ENCODE results near the gene ULBP3. TPM values are rescaled to one million over a fixed set of nuclear protein-coding genes. Genes with fewer than 3 reads are reported as not detected.
"Not testable (repeated sequence)": the region's sequence is repeated elsewhere in the genome, so short reads cannot be mapped to it uniquely, and the experiment has no call there.

Gene ULBP3
- total and polyA plus RNA-seq, 9 of the 15 experiments (the other 6 are each of a cell fraction or from before 2014, with no cell fraction given), result 0.25 to 0.33 TPM; not detected in 7

DNA sequence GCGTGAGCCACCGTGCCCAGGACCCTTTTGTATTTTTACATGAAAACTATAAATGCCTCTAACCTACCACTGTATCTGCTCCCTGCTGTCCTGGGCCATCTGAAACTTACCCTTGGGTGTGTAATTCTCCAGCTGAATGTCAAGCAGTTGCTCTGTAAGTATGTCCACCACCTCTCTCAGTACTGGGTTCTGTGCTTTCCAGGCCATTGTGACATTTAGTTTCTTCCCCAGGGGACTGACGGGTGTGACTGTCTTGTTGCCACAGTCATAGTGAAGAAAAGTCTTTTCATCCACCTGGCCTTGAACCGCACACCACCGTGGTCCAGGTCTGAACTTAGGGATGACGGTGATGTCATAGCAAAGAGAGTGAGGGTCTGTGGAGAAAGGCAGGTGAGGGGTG, 47.1 kb downstream of the ULBP3 start:
- H3K9ac ChIP-seq (ENCODE audit: insufficient read depth in 1 of 2, low read depth in 2 of 2, low read length in 2 of 2); H3K9me3 ChIP-seq (replicated peaks; ENCODE audit: control insufficient read depth, insufficient read depth, low read depth, low read length); H3K4me2 ChIP-seq (ENCODE audit: insufficient read depth, low read length); FAIRE-seq; CTCF ChIA-PET (ENCODE audit: low intra/inter-chr PET ratio); H3K27ac ChIP-seq (ENCODE audit: extremely low read depth, low read depth, low read length); ATAC-seq; BruUV-seq (replicated peaks); intact Hi-C loops (cut with micrococcal nuclease); H3K4me1 ChIP-seq (replicated peaks in 1 of 2; ENCODE audit: control insufficient read depth in 2 of 2, insufficient read depth in 2 of 2, low read length in 2 of 2); in situ Hi-C loops (cut with MboI); POLR2A ChIA-PET; H4K20me1 ChIP-seq (replicated peaks; ENCODE audit: control insufficient read depth, insufficient read depth, low read length); DNase-seq (ENCODE audit: extremely low read depth in 1 of 4, low spot score in 3 of 4); H3K79me2 ChIP-seq (ENCODE audit: control insufficient read depth, insufficient read depth, low read length); H2AFZ ChIP-seq (ENCODE audit: low read depth, low read length); H3K9me1 ChIP-seq (ENCODE audit: control insufficient read depth, insufficient read depth, low read length); H3K4me3 ChIP-seq; H3K36me3 ChIP-seq (ENCODE audit: control insufficient read depth, insufficient read depth, low read length): not testable (repeated sequence)
- 16% methylated on average over 2 of the region's 6 CpGs for WGBS (ENCODE audit: insufficient coverage, low coverage, missing lambda C conversion rate)
- peaks cover 22 to 41% of the 10 kb centered on the region in 2 experiments for H3K27me3 ChIP-seq (ENCODE audit: control insufficient read depth in 2 of 2, insufficient read depth in 2 of 2, low read length in 2 of 2)

DNA sequence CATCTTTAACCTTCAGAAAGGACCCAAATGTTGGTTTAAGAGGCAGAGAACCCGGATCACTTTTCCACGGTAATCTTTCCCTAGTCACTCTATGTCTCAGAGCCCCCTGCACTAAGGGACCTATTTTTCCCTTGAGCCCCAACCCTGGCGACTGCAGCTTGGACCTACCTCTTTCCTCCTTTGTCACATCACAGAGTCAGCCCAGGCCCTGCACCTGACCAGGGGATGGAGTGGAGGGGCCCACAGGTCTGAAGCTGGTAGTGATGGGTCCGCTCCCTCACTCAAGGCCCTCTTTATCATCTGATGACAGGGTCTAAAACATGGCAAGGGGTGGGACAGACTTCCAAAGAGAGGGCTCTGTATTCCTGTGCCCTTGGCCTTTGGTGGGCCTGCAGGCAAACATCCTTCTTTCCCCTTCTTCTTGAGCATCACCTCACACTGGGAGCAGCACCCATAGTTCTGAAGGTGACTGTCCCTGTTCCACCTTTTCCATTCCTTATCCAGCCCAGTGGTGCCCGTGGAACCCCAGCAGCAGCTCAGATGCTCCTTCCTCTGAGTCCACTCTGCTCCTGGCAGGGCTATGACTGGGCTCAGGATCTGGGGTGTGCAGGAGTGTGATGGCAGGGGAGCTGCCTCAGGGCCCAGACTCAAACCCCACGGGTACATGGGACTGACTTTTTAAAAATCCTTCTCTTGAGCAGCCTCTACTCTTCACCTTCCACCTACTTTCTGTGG, 49.9 kb downstream of the ULBP3 start:
- DNase-seq (ENCODE audit: extremely low read depth in 1 of 4, low spot score in 3 of 4), result no peak
- no TSS peak for BruUV-seq (replicated peaks)
- H3K9me1 ChIP-seq (ENCODE audit: control insufficient read depth, insufficient read depth, low read length), result no peaks in the 10 kb centered on the region
- WGBS (ENCODE audit: insufficient coverage, low coverage, missing lambda C conversion rate), result 1% methylated on average over 6 of the region's 6 CpGs
- H3K36me3 ChIP-seq (ENCODE audit: control insufficient read depth, insufficient read depth, low read length), result no peaks in the 10 kb centered on the region
- no peaks in the 10 kb centered on the region for H3K9me3 ChIP-seq (replicated peaks; ENCODE audit: control insufficient read depth, insufficient read depth, low read depth, low read length)
- no peak overlapping the region for H2AFZ ChIP-seq (ENCODE audit: low read depth, low read length)
- no peak overlapping the region for H3K27ac ChIP-seq (ENCODE audit: extremely low read depth, low read depth, low read length)
- H3K79me2 ChIP-seq (ENCODE audit: control insufficient read depth, insufficient read depth, low read length), result no peaks in the 10 kb centered on the region
- peaks cover 3 to 13% of the 10 kb centered on the region in 2 experiments; a peak in 4 of 5 replicates for H3K27me3 ChIP-seq (ENCODE audit: control insufficient read depth in 2 of 2, insufficient read depth in 2 of 2, low read length in 2 of 2)
- intact Hi-C loops (cut with micrococcal nuclease) (loop anchor here (5.0 kb wide), 1 partner anchor 177 kb away; no protein-coding TSS in a partner anchor), in situ Hi-C loops (cut with MboI) (no loop called here)
- ATAC-seq, result no peak
- H3K4me1 ChIP-seq (replicated peaks in 1 of 2; ENCODE audit: control insufficient read depth in 2 of 2, insufficient read depth in 2 of 2, low read length in 2 of 2), result peaks cover 14 to 15% of the 10 kb centered on the region in 2 experiments; a peak in 4 of 5 replicates
- H3K9ac ChIP-seq (ENCODE audit: insufficient read depth in 1 of 2, low read depth in 2 of 2, low read length in 2 of 2), result no peak overlapping the region
- no peak for FAIRE-seq
- CTCF ChIA-PET (ENCODE audit: low intra/inter-chr PET ratio), result interaction anchor here (4.4 kb wide), 1 partner anchor 84 kb away, joined by 70 read pairs; no protein-coding TSS in a partner anchor
- no peak overlapping the region for H3K4me2 ChIP-seq (ENCODE audit: insufficient read depth, low read length)
- POLR2A ChIA-PET, result interaction anchor here (0.9 kb wide), 1 partner anchor 55 kb away, joined by 5 read pairs; the partner anchor contains the start of gene ULBP1
- no peaks in the 10 kb centered on the region for H4K20me1 ChIP-seq (replicated peaks; ENCODE audit: control insufficient read depth, insufficient read depth, low read length)
- no peak overlapping the region for H3K4me3 ChIP-seq
- TF ChIP-seq TBP (optimal IDR thresholded peaks at IDR 0.05; ENCODE audit: low read depth, low read length) (no peak), DNMT1 (IDR thresholded peaks at IDR 0.05) (no peak), BMI1 (IDR thresholded peaks at IDR 0.05; ENCODE audit: low read length) (no peak), SMARCA5 (IDR thresholded peaks at IDR 0.05) (no peak), ZNF174 (CRISPR knock-in tag; IDR thresholded peaks at IDR 0.05) (no peak), NR4A1 (CRISPR knock-in tag; IDR thresholded peaks at IDR 0.05) (no peak), NR4A1 (tag; IDR thresholded peaks at IDR 0.05) (no peak), MED1 (CRISPR knock-in tag; IDR thresholded peaks at IDR 0.05; ENCODE audit: borderline replicate concordance) (no peak)
- TF ChIP-seq, protein P1, sequence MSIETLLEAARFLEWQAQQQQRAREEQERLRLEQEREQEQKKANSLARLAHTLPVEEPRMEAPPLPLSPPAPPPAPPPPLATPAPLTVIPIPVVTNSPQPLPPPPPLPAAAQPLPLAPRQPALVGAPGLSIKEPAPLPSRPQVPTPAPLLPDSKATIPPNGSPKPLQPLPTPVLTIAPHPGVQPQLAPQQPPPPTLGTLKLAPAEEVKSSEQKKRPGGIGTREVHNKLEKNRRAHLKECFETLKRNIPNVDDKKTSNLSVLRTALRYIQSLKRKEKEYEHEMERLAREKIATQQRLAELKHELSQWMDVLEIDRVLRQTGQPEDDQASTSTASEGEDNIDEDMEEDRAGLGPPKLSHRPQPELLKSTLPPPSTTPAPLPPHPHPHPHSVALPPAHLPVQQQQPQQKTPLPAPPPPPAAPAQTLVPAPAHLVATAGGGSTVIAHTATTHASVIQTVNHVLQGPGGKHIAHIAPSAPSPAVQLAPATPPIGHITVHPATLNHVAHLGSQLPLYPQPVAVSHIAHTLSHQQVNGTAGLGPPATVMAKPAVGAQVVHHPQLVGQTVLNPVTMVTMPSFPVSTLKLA (conservative IDR thresholded peaks at IDR 0.05), result no peak
